HL-60/S4 treated with phorbol 12-myristate 13-acetate at 8.2 ng/mL for 4 days and 3 days (cell line): ENCODE results near the gene PRR16.

Source experiments
- in situ Hi-C: fragments of 300-500 bp; cut with MboI; formaldehyde crosslinking; loops from 2 replicates; pipeline ENCODE4 v1.15.0; 2022; ENCODE audit warnings: low sequenced_read_pairs

PRR16 gene

DNA sequence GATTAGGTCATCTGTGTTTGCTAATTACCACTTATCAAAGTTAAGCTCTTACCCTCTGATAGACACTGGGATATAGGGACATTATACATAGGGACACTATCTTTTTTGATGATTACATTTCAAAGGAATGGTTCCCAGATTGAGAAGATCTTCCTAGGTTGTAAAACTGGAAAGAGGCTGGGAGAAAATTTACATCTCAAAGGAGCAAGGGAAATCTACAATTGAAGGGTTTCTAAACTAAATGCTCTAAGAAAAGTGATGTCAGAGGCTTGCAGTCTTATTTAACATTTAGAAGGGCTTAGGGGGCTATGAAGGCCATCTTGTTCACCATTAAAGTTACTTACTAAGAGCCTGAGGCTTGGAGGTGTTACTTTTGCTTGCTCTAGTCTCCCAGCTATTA lies 242.8 kb downstream of the PRR16 start:
- in situ Hi-C loops = no loop called here

GRCh38 chr5:120717381-120717780 lies 253.3 kb downstream of the PRR16 start:
- in situ Hi-C loops = no loop called here

DNA sequence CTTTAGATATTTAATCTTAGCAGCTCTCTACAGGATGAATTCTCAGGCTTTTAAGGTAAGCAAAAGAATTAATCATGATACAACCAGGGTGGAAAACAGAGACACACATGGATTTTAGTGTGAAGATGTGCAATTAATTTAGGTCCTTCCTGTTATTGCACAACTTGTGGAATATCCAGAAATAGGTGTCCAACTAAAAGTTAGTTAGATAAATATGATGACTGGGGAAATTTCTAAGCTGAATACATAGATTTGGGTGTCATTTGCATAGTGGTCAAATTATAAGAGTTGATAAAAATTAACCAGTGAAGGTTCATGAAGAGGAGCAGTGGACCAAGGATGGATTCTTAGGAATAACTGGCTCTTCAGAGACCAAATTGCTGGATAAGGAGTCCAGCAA lies 266.1 kb downstream of the PRR16 start:
- in situ Hi-C loops = no loop called here

GRCh38 chr5:120734033-120734432 lies 269.9 kb downstream of the PRR16 start:
- in situ Hi-C loops = no loop called here

DNA sequence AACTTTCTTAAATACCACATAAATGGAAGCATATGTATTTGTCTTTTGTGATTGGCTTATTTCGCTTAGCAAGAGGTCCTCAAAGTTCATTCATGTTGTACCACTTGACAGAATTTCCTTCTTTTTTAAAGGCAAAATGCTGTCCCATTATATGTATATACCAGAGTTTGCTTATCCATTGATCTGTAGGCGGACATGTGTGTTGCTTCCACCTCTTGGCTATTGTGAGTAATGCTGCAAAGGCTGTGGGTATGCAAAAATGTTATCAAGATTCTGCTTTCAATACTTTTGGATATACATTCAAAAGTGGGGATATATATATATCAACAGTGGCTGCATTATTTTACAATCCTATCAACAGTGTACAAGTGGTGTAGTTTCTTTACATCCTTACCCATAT lies 271.0 kb downstream of the PRR16 start:
- in situ Hi-C loops = no loop called here
